Adrenal gland (tissue), 12 donors: ENCODE measurements around the gene DNAJC24. TPM values are rescaled to one million over a fixed set of nuclear protein-coding genes. Genes with fewer than 3 reads are reported as not detected.

Experiments
- DNase-seq, 7 donors: peaks; one replicate each; pipeline ENCODE4 v3.0.0-alpha.2; 2019 to 2020
- H3K27ac ChIP-seq, 5 donors: fragments of 200-600 bp; sonication (generic) in 4 of 5; 1 replicate in 3 of 5; 2 replicates in 2 of 5; pipeline versions ENCODE4 v1.5.1 to v1.8.0; 2016 to 2020; ENCODE audit warnings: mild to moderate bottlenecking in 1 of 5
- H3K27me3 ChIP-seq: fragments of 200-600 bp; 2 replicates; pipeline ENCODE4 v1.8.0; 2021
- H3K36me3 ChIP-seq, 2 donors: fragments of 200-600 bp; replicated peaks in 1 of 2; 1 replicate in 1 of 2; 2 replicates in 1 of 2; pipeline versions ENCODE4 v1.5.1 to v1.8.0; 2018 to 2022
- H3K4me1 ChIP-seq, 2 donors: fragments of 200-600 bp; replicated peaks in 1 of 2; 1 replicate in 1 of 2; 2 replicates in 1 of 2; pipeline versions ENCODE4 v1.5.1 to v1.8.0; 2018 to 2021
- H3K4me3 ChIP-seq, 4 donors: fragments of 200-600 bp; sonication (generic) in 3 of 4; one replicate each; pipeline ENCODE4 v1.5.1; 2016 to 2018
- H3K9me3 ChIP-seq, 3 donors: fragments of 200-600 bp; sonication (generic) in 1 of 3; replicated peaks in 1 of 3; 1 replicate in 2 of 3; 2 replicates in 1 of 3; pipeline versions ENCODE4 v1.5.1 to v1.8.0; 2016 to 2021
- CTCF ChIP-seq, 6 experiments: fragments of 450-650 bp in 4 of 6; fragments of 200-600 bp in 2 of 6; sonication (generic) in 1 of 6; IDR thresholded peaks; 1 replicate in 5 of 6; 2 replicates in 1 of 6; pipeline versions ENCODE4 v1.5.1 to v1.8.0; 2016 to 2021; ENCODE audit warnings: antibody characterized with exemption in 6 of 6, mild to moderate bottlenecking in 2 of 6, moderate library complexity in 1 of 6
- POLR2A ChIP-seq, 2 donors: fragments of 450-650 bp; IDR thresholded peaks; one replicate each; pipeline ENCODE4 v1.6.1; 2017; ENCODE audit warnings: antibody characterized with exemption in 2 of 2, mild to moderate bottlenecking in 2 of 2, moderate library complexity in 1 of 2
- WGBS, 4 donors: extraction: QIAGEN DNeasy Blood & Tissue Kit in 2 of 4; methylation state at CpG; one replicate each; pipeline versions ENCODE4 v1.1.5 to v1.1.7; 2013 to 2017; 5-methylcytosine and 5-hydroxymethylcytosine counted together
- intact Hi-C, 2 donors: fragments of 100-400 bp; cut with DNase I; formaldehyde crosslinking; loops; one replicate each; pipeline versions ENCODE4 v1.14.1 to v1.15.0; 2022 to 2023
- polyA plus RNA-seq, 3 donors: library from polyadenylated mRNA; stranded (reverse); fragments of 200-250 nt in 2 of 3; fragments of 350-450 nt in 1 of 3; fragmentation: Illumina TruSeq in 1 of 3; extraction: RNeasy Lipid Tissue Mini Kit (QIAGEN cat#74804) in 1 of 3; gene quantifications; one replicate each; pipeline ENCODE4 v1.2.3, GENCODE V29; 2013 to 2014
- total RNA-seq, 9 donors: library from RNA; depleted of rRNA in 4 of 9; stranded (reverse); fragments of >200 nt in 4 of 9; fragments of 120-200 nt in 1 of 9; fragmentation: NEBNext Ultra II Directional in 1 of 9; extraction: Animal tissue kit (Norgen Biotek cat#: 25700) in 1 of 9; gene quantifications; one replicate each; pipeline versions ENCODE4 v1.1.0 to v1.2.4, GENCODE V29; 2013 to 2023
- donor health status: healthy with polysubstance abuse.
- donor health status: Bipolar disorder and iron deficiency.
- donor health status: DM: yes; HTN: yes; CAD: no.
- donor health status: DM: no; HTN: no; CAD: no.
- donor health status: DM: no; HTN: no; CAD: no.
- donor health status: DM: yes; HTN: yes; CAD: no.

Gene DNAJC24
- total and polyA plus RNA-seq, 12 donors: 1.9 to 21.5 (median 13.5) TPM

- intact Hi-C loops: no loop called here
- WGBS, 4 donors: 78 to 86% (median 84%) methylated on average over 5 of the region's 5 CpGs
- DNase-seq: peak in 1 of 7 donors; percentile 8
These were observed 28.6 kb upstream of the DNAJC24 start for GRCh38 chr11:31340903-31341572.

DNA sequence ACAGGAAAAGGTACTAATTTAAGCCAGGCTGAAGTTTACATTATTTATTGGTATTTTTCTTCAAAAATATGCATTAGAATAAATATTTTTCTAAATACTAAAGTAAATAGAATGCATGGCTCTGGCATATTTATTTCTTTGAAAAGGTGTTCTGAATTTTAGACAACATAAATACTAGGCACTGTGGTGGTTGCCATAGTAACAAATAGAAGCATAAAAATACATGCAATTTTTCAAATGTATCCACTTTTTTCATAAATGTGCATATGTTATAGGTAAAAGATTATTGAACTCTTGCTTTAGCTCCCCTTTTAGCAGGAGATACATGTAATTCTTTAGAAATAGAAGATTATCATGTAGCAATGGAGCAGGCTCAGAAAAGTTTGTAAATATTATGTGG, 18.5 kb upstream of the DNAJC24 start:
- Histone ChIP-seq H3K4me1 (no peaks in the 10 kb centered on the region), H3K27ac (no peak overlapping the region), H3K4me3 (no peak overlapping the region), H3K27me3 (no peaks in the 10 kb centered on the region), H3K9me3 (no peaks in the 10 kb centered on the region), H3K36me3 (no peaks in the 10 kb centered on the region)
- TF ChIP-seq POLR2A (IDR thresholded peaks at IDR 0.05): no peak
- no peak for TF ChIP-seq CTCF (IDR thresholded peaks at IDR 0.05)
- DNase-seq: no peak
- intact Hi-C loops: no loop called here

More at GRCh38 chr11:31340903-31341572, 28.6 kb upstream of the DNAJC24 start:
- Histone ChIP-seq H3K4me1 (no peaks in the 10 kb centered on the region), H3K27ac (no peak overlapping the region), H3K27me3 (no peaks in the 10 kb centered on the region), H3K36me3 (no peaks in the 10 kb centered on the region), H3K4me3 (no peak overlapping the region), H3K9me3 (no peaks in the 10 kb centered on the region)
- TF ChIP-seq POLR2A (IDR thresholded peaks at IDR 0.05): no peak
- peak in 3 of 6 experiments; percentile 26 to 38 (median 26) for TF ChIP-seq CTCF (IDR thresholded peaks at IDR 0.05)

DNA sequence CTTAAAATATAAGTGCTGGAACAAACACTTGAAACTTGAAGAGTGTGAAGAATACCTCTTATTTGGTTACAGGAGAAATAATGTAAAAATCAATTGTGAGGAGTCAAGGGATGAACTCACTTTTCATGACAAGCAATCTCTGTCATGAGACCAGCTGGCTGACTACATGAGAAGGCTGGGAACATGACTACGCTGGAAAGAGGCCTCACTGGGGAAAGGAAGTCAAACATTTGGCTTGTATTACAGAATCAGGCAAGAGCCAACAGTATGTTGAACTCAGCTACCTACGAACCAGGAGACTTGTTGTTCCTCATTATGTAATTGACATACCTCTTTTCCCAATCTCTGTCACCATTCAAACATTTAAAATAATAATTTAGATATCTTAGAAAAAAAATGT, 14.5 kb upstream of the DNAJC24 start:
- Histone ChIP-seq H3K36me3 (no peaks in the 10 kb centered on the region), H3K4me1 (no peaks in the 10 kb centered on the region), H3K27ac (no peak overlapping the region), H3K9me3 (no peaks in the 10 kb centered on the region), H3K27me3 (no peaks in the 10 kb centered on the region), H3K4me3 (no peak overlapping the region)
- WGBS, 4 donors: 56 to 61% (median 60%) methylated on average over 2 of the region's 2 CpGs
- DNase-seq: no peak
- TF ChIP-seq CTCF (IDR thresholded peaks at IDR 0.05) (no peak), POLR2A (IDR thresholded peaks at IDR 0.05) (no peak)
- intact Hi-C loops: no loop called here

GRCh38 chr11:31355817-31356216, 13.8 kb upstream of the DNAJC24 start:
- Histone ChIP-seq H3K9me3 (no peaks in the 10 kb centered on the region), H3K36me3 (no peaks in the 10 kb centered on the region), H3K4me3 (no peak overlapping the region), H3K27ac (no peak overlapping the region), H3K27me3 (no peaks in the 10 kb centered on the region), H3K4me1 (no peaks in the 10 kb centered on the region)
- 77 to 87% (median 80%) methylated on average over 5 of the region's 5 CpGs for WGBS, 4 donors
- intact Hi-C loops: no loop called here
- no peak for DNase-seq
- TF ChIP-seq POLR2A (IDR thresholded peaks at IDR 0.05): no peak
- TF ChIP-seq CTCF (IDR thresholded peaks at IDR 0.05): no peak
